K562 (cell line): Measurements from ENCODE around the gene PIK3CA. TPM values are rescaled to one million over a fixed set of nuclear protein-coding genes. Genes with fewer than 3 reads are reported as not detected.

Experiments
- ATAC-seq: fragments of 200-7000 bp; cut with Tn5 transposase; 3 replicates; pipeline ENCODE4 v1.9.1; 2020; ENCODE audit warnings: moderate library complexity
- BruUV-seq: library from RNA; stranded (reverse); fragments of 400-500 nt; replicated peaks from 2 replicates; lab custom pipeline; 2021; lab: Mats Ljungman, UMichigan
- CTCF ChIA-PET: fragments of 300-600 bp; formaldehyde crosslinking; extraction: SDS; loops from one replicate; lab custom pipeline; 2021; ENCODE audit warnings: low intra/inter-chr PET ratio; lab: Yijun Ruan, JAX
- POLR2A ChIA-PET: fragments of 300-600, 350-650 bp; sonication (Branson Sonifier 250); formaldehyde crosslinking; extraction: SDS; loops from one replicate; lab custom pipeline; 2021; ENCODE audit warnings: antibody characterized with exemption, inconsistent platforms; lab: Yijun Ruan, JAX
- DNase-seq, 4 experiments: peaks; one replicate each; pipeline versions ENCODE4 v3.0.0 to v3.0.0-alpha.2; 2011 to 2018; ENCODE audit warnings: low spot score in 3 of 4, mixed read lengths in 3 of 4; ENCODE audit errors: extremely low read depth in 1 of 4
- FAIRE-seq: peaks from 2 replicates; lab custom pipeline; 2011; peaks lifted over from hg19 to GRCh38; lab: Jason Lieb, UNC
- H2AFZ ChIP-seq: 2 replicates; pipeline ENCODE4 v1.6.0; 2011; ENCODE audit warnings: low read depth, low read length, control low read depth, inconsistent platforms
- H3K27ac ChIP-seq: fragments of 200-600 bp; 3 replicates; pipeline ENCODE4 v1.8.0; 2011; ENCODE audit warnings: low read depth, mild to moderate bottlenecking, control low read depth, inconsistent platforms, low read length, moderate library complexity, mixed read lengths; ENCODE audit errors: extremely low read depth
- H3K27me3 ChIP-seq, 2 experiments: fragments of 300-600 bp in 1 of 2; 2 replicates in 1 of 2; 3 replicates in 1 of 2; pipeline versions ENCODE4 v1.6.0 to v1.8.0; 2011; ENCODE audit warnings: inconsistent platforms in 2 of 2, low read length in 2 of 2, mild to moderate bottlenecking in 1 of 2, mixed read lengths in 1 of 2, moderate library complexity in 1 of 2; ENCODE audit not compliant: control insufficient read depth in 2 of 2, insufficient read depth in 2 of 2
- H3K36me3 ChIP-seq: fragments of 300-600 bp; 3 replicates; pipeline ENCODE4 v1.8.0; 2011; ENCODE audit warnings: mild to moderate bottlenecking, low read length, inconsistent platforms; ENCODE audit not compliant: control insufficient read depth, insufficient read depth
- H3K4me1 ChIP-seq, 2 experiments: fragments of 200-600 bp in 1 of 2; replicated peaks in 1 of 2; 2 replicates in 1 of 2; 3 replicates in 1 of 2; pipeline versions ENCODE4 v1.5.1 to v1.8.0; 2011; ENCODE audit warnings: inconsistent platforms in 2 of 2, low read length in 2 of 2, mild to moderate bottlenecking in 1 of 2, mixed read lengths in 1 of 2, moderate library complexity in 1 of 2; ENCODE audit not compliant: control insufficient read depth in 2 of 2, insufficient read depth in 2 of 2
- H3K4me2 ChIP-seq: 2 replicates; pipeline ENCODE4 v1.6.1; 2011; ENCODE audit warnings: low read length, control low read depth, inconsistent platforms, mixed read lengths; ENCODE audit not compliant: insufficient read depth
- H3K4me3 ChIP-seq: fragments of 200-600 bp; sonication (generic), shearing (Covaris generic); 2 replicates; pipeline ENCODE4 v1.5.1; 2016; ENCODE audit warnings: control low read depth, inconsistent platforms
- H3K79me2 ChIP-seq: fragments of 200-600 bp; 3 replicates; pipeline ENCODE4 v1.8.0; 2011; ENCODE audit warnings: low read length, inconsistent platforms; ENCODE audit not compliant: control insufficient read depth, insufficient read depth
- H3K9ac ChIP-seq, 2 experiments: 2 replicates each; pipeline versions ENCODE4 v1.6.0 to v1.6.1; 2011; ENCODE audit warnings: low read depth in 2 of 2, low read length in 2 of 2, control low read depth in 1 of 2, inconsistent platforms in 1 of 2, mild to moderate bottlenecking in 1 of 2, mixed read lengths in 1 of 2; ENCODE audit not compliant: insufficient read depth in 1 of 2
- H3K9me1 ChIP-seq: one replicate; pipeline ENCODE4 v1.6.0; 2011; ENCODE audit warnings: inconsistent platforms, mild to moderate bottlenecking, low read length, moderate library complexity; ENCODE audit not compliant: control insufficient read depth, insufficient read depth
- H3K9me3 ChIP-seq: replicated peaks from 2 replicates; pipeline ENCODE4 v1.5.1; 2011; ENCODE audit warnings: low read depth, low read length, inconsistent platforms; ENCODE audit not compliant: control insufficient read depth, insufficient read depth
- H4K20me1 ChIP-seq: replicated peaks from 2 replicates; pipeline ENCODE4 v1.6.1; 2011; ENCODE audit warnings: low read length, inconsistent platforms, mixed read lengths; ENCODE audit not compliant: control insufficient read depth, insufficient read depth
- DNMT1 ChIP-seq: fragments of 450-650 bp; IDR thresholded peaks from 2 replicates; pipeline ENCODE4 v1.6.1; 2016; ENCODE audit warnings: antibody characterized with exemption, mild to moderate bottlenecking
- FOSL1 ChIP-seq: fragments of 200-800 bp; sonication (Bioruptor generic); conservative IDR thresholded peaks from 2 replicates; pipeline ENCODE4 v1.6.1; 2016; ENCODE audit warnings: missing genetic modification characterization, missing compliant biosample characterization
- GATAD2A ChIP-seq: fragments of 450-650 bp; IDR thresholded peaks from 2 replicates; pipeline ENCODE4 v1.6.1; 2017
- MED1 ChIP-seq: sonication (generic); formaldehyde crosslinking; IDR thresholded peaks from 2 replicates; pipeline ENCODE4 v1.8.1; 2023; ENCODE audit warnings: missing genetic modification reagents, borderline replicate concordance
- MLLT1 ChIP-seq, 2 experiments: fragments of 450-650 bp; IDR thresholded peaks; 2 replicates each; pipeline ENCODE4 v1.6.1; 2016
- POLR2H ChIP-seq: IDR thresholded peaks from 2 replicates; pipeline ENCODE4 v1.6.1; 2016; ENCODE audit warnings: missing genetic modification characterization, low read depth, mild to moderate bottlenecking, control low read depth, missing compliant biosample characterization, moderate library complexity
- RUNX1 ChIP-seq: sonication (generic); IDR thresholded peaks from 2 replicates; pipeline ENCODE4 v1.6.1; 2016; ENCODE audit warnings: antibody characterized with exemption, low read depth
- ZC3H8 ChIP-seq: fragments of 450-650 bp; IDR thresholded peaks from 2 replicates; pipeline ENCODE4 v1.6.1; 2017
- ZNF431 ChIP-seq: sonication (generic); formaldehyde crosslinking; IDR thresholded peaks from 2 replicates; pipeline ENCODE4 v1.8.0; 2022; ENCODE audit warnings: mild to moderate bottlenecking, missing genetic modification reagents
- ZNF785 ChIP-seq: fragments of 250-450 bp; sonication (Bioruptor Pico); IDR thresholded peaks from 2 replicates; pipeline ENCODE4 v1.4.0; 2020; ENCODE audit warnings: mild to moderate bottlenecking
- WGBS: fragments of 100-300 bp; shearing (Covaris generic); methylation state at CpG from one replicate; pipeline ENCODE4 v1.1.6; 2016; ENCODE audit warnings: low coverage, mixed read lengths; ENCODE audit not compliant: insufficient coverage; ENCODE audit errors: missing lambda C conversion rate; 5-methylcytosine and 5-hydroxymethylcytosine counted together
- in situ Hi-C: fragments of 300-500 bp; cut with MboI; formaldehyde crosslinking; loops from 4 replicates; pipeline ENCODE4 v1.15.0; 2018; ENCODE audit warnings: inconsistent platforms, mixed read lengths
- intact Hi-C: fragments of 100-400 bp; cut with micrococcal nuclease; formaldehyde crosslinking; loops from 2 replicates; pipeline ENCODE4 v1.14.2; 2022
- polyA plus RNA-seq, 8 experiments: library from polyadenylated mRNA; depleted of rRNA in 4 of 8; stranded (reverse) in 5 of 8; unstranded in 3 of 8; fragments of >200 nt; fragmentation: Nextera tagmentation in 2 of 8; fragmentation: Illumina TruSeq in 1 of 8; extraction: Ambion mirVana in 2 of 8; extraction: Trizol in 1 of 8; gene quantifications; 2 replicates each; pipeline versions ENCODE4 v1.2.1 to v1.2.3, GENCODE V29; 2011 to 2014; ENCODE audit warnings: inconsistent platforms in 1 of 8, missing spikeins in 1 of 8
- total RNA-seq, 7 experiments: library from RNA; depleted of rRNA in 6 of 7; stranded (reverse); fragments of >200 nt in 6 of 7; fragmentation: Illumina TruSeq in 2 of 7; extraction: Trizol in 2 of 7; gene quantifications; 2 replicates each; pipeline versions ENCODE4 v1.2.1 to v1.2.3, GENCODE V29; 2011 to 2021; ENCODE audit warnings: low replicate concordance in 1 of 7
- TF ChIP-seq, protein P1 (sequence below): sonication (generic); formaldehyde crosslinking; IDR thresholded peaks from 2 replicates; pipeline ENCODE4 v1.8.0; 2022; ENCODE audit warnings: mild to moderate bottlenecking, missing genetic modification reagents, borderline replicate concordance

PIK3CA gene
- total and polyA plus RNA-seq, 9 of the 15 experiments (the other 6 are each of a cell fraction or from before 2014, with no cell fraction given): 3.8 to 19.4 (median 10.8) TPM

DNA sequence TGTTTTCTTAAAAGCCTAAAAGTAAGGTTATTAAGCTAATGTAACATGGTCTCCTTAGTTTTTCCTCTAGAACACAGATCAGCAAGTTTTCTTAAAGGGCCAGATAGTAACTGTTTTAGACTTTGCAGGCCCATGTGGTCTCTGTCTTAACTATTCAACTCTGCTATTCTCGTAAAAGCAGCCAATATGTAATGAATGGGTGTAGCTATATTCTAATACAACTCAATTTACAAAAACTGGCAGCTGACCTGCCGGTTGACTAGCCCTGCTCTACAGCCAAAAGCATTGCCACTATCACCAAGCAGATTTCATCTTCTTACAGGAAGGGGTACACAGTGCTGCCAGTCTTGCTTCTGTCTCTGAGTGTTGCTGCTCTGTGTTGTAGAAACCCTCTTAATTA is 75.4 kb downstream of the PIK3CA start (continued):
- TF ChIP-seq, protein P1, sequence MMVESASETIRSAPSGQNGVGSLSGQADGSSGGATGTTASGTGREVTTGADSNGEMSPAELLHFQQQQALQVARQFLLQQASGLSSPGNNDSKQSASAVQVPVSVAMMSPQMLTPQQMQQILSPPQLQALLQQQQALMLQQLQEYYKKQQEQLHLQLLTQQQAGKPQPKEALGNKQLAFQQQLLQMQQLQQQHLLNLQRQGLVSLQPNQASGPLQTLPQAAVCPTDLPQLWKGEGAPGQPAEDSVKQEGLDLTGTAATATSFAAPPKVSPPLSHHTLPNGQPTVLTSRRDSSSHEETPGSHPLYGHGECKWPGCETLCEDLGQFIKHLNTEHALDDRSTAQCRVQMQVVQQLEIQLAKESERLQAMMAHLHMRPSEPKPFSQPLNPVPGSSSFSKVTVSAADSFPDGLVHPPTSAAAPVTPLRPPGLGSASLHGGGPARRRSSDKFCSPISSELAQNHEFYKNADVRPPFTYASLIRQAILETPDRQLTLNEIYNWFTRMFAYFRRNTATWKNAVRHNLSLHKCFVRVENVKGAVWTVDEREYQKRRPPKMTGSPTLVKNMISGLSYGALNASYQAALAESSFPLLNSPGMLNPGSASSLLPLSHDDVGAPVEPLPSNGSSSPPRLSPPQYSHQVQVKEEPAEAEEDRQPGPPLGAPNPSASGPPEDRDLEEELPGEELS: no peak
- TF ChIP-seq ZNF785 (CRISPR knock-in tag) (no peak), ZNF431 (CRISPR knock-in tag) (no peak), ZC3H8 (no peak), MLLT1 (IDR thresholded peaks at IDR 0.05) (no peak), RUNX1 (no peak), GATAD2A (no peak), FOSL1 (tag) (no peak), DNMT1 (no peak)
- TF ChIP-seq, all 486 proteins: peak for 0

GRCh38 chr3:179224584-179224983 is 76.4 kb downstream of the PIK3CA start:
- Histone ChIP-seq H2AFZ (no peak overlapping the region), H3K9ac (no peak overlapping the region), H4K20me1 (no peaks in the 10 kb centered on the region), H3K4me3 (no peak overlapping the region), H3K27me3 (no peaks in the 10 kb centered on the region), H3K9me1 (no peaks in the 10 kb centered on the region), H3K9me3 (no peaks in the 10 kb centered on the region), H3K27ac (no peak overlapping the region), H3K4me1 (no peaks in the 10 kb centered on the region), H3K4me2 (no peak overlapping the region), H3K36me3 (peaks cover 22% of the 10 kb centered on the region; the same call in 1 of the 3 replicates), H3K79me2 (no peaks in the 10 kb centered on the region)
- FAIRE-seq (no peak), DNase-seq (no peak), ATAC-seq (no peak)
- ChIA-PET CTCF (no interaction called here), POLR2A (interaction anchor here (1.0 kb wide), 1 partner anchor 10 kb away, joined by 3 read pairs; no protein-coding TSS in a partner anchor)
- 50% methylated on average over 1 of the region's 1 CpG for WGBS
- intact Hi-C loops (no loop called here), in situ Hi-C loops (no loop called here)
- TF ChIP-seq MED1: no peak
- TF ChIP-seq POLR2H (tag): 0 out of 2 replicates have a peak, but pooled peaks have one; percentile 23
- BruUV-seq: no TSS peak
